GM12878 (cell line): ENCODE results near the gene CMSS1. TPM values are rescaled to one million over a fixed set of nuclear protein-coding genes. Genes with fewer than 3 reads are reported as not detected.

Experiments used
- ATAC-seq: fragments of 200-7000 bp; cut with Tn5 transposase; 3 replicates; pipeline ENCODE4 v1.9.1; 2020; ENCODE audit warnings: mild to moderate bottlenecking, moderate library complexity
- BruUV-seq: library from RNA; stranded (reverse); fragments of 400-500 nt; replicated peaks from 2 replicates; lab custom pipeline; 2021; lab: Mats Ljungman, UMichigan
- CTCF ChIA-PET: fragments of 300-600 bp; sonication (Branson Sonifier 250); formaldehyde crosslinking; extraction: SDS; loops from one replicate; lab custom pipeline; 2021; ENCODE audit warnings: inconsistent platforms; lab: Yijun Ruan, JAX
- POLR2A ChIA-PET: fragments of 350-600 bp; formaldehyde crosslinking; extraction: SDS; loops from one replicate; lab custom pipeline; 2021; ENCODE audit warnings: inconsistent platforms; lab: Charles Lee
- RAD21 ChIA-PET: fragments of 300-600 bp; sonication (Branson Sonifier 250); formaldehyde crosslinking; loops from one replicate; lab custom pipeline; 2023; ENCODE audit warnings: antibody characterized with exemption; ENCODE audit not compliant: unreplicated experiment; lab: Charles Lee
- SMC1A ChIA-PET: fragments of 300-600 bp; sonication (Branson Sonifier 250); formaldehyde crosslinking; loops from one replicate; lab custom pipeline; 2023; ENCODE audit not compliant: unreplicated experiment, uncharacterized antibody; lab: Charles Lee
- DNase-seq: peaks from one replicate; pipeline ENCODE4 v3.0.0-alpha.2; 2011; ENCODE audit warnings: low read depth, low spot score
- FAIRE-seq: peaks from 3 replicates; lab custom pipeline; 2011; peaks lifted over from hg19 to GRCh38; lab: Jason Lieb, UNC
- H2AFZ ChIP-seq: 2 replicates; pipeline ENCODE4 v1.6.0; 2011; ENCODE audit warnings: low read depth, low read length, control low read depth; ENCODE audit not compliant: control insufficient read depth
- H3K27ac ChIP-seq: 2 replicates; pipeline ENCODE4 v1.5.1; 2011; ENCODE audit warnings: control low read depth; ENCODE audit not compliant: control insufficient read depth, insufficient read depth
- H3K27me3 ChIP-seq, 2 experiments: replicated peaks in 1 of 2; 2 replicates each; pipeline versions ENCODE4 v1.6.0 to v1.6.1; 2011; ENCODE audit warnings: low read length in 1 of 2; ENCODE audit not compliant: control insufficient read depth in 2 of 2, insufficient read depth in 2 of 2
- H3K36me3 ChIP-seq, 2 experiments: 2 replicates each; pipeline ENCODE4 v1.5.1; 2011; ENCODE audit warnings: low read length in 1 of 2; ENCODE audit not compliant: control insufficient read depth in 2 of 2, insufficient read depth in 2 of 2
- H3K4me1 ChIP-seq: 2 replicates; pipeline ENCODE4 v1.6.1; 2011; ENCODE audit warnings: mild to moderate bottlenecking, low read length, moderate library complexity, mixed read lengths; ENCODE audit not compliant: control insufficient read depth, insufficient read depth
- H3K4me2 ChIP-seq: 2 replicates; pipeline ENCODE4 v1.6.0; 2011; ENCODE audit warnings: control low read depth; ENCODE audit not compliant: control insufficient read depth, insufficient read depth
- H3K4me3 ChIP-seq: fragments of 200-600 bp; sonication (generic); 2 replicates; pipeline ENCODE4 v1.5.1; 2016
- H3K79me2 ChIP-seq: 2 replicates; pipeline ENCODE4 v1.6.0; 2011; ENCODE audit warnings: low read length; ENCODE audit not compliant: control insufficient read depth, insufficient read depth
- H3K9ac ChIP-seq: 2 replicates; pipeline ENCODE4 v1.8.0; 2011; ENCODE audit warnings: low read length, control low read depth, mixed read lengths; ENCODE audit not compliant: control insufficient read depth, insufficient read depth
- H3K9me3 ChIP-seq: replicated peaks from 3 replicates; pipeline ENCODE4 v1.5.1; 2011; ENCODE audit warnings: mild to moderate bottlenecking, low read length; ENCODE audit not compliant: control insufficient read depth, insufficient read depth
- H4K20me1 ChIP-seq: 2 replicates; pipeline ENCODE4 v1.6.0; 2011; ENCODE audit not compliant: control insufficient read depth, insufficient read depth
- CEBPZ ChIP-seq: fragments of 150-350 bp; IDR thresholded peaks from 2 replicates; pipeline ENCODE4 v1.6.1; 2016; ENCODE audit warnings: low read depth, low read length
- CHD1 ChIP-seq: IDR thresholded peaks from 2 replicates; pipeline ENCODE4 v1.6.1; 2012; ENCODE audit warnings: low read depth, low read length, improper control_type of control experiment
- CHD4 ChIP-seq: fragments of 200-600 bp; sonication (generic); IDR thresholded peaks from 2 replicates; pipeline ENCODE4 v1.6.1; 2016; ENCODE audit warnings: mild to moderate bottlenecking
- EP300 ChIP-seq, 2 experiments: fragments of 150-350 bp in 1 of 2; IDR thresholded peaks; 2 replicates each; pipeline ENCODE4 v1.6.1; 2011 to 2012; ENCODE audit warnings: low read depth in 2 of 2, low read length in 2 of 2, borderline replicate concordance in 1 of 2, improper control_type of control experiment in 1 of 2, inconsistent platforms in 1 of 2; ENCODE audit not compliant: control insufficient read depth in 1 of 2
- IKZF1 ChIP-seq: fragments of 450-650 bp; conservative IDR thresholded peaks from 2 replicates; pipeline ENCODE4 v1.6.1; 2017; ENCODE audit warnings: antibody characterized with exemption, mild to moderate bottlenecking
- IRF3 ChIP-seq: fragments of 450-650 bp; IDR thresholded peaks from 2 replicates; pipeline ENCODE4 v1.6.1; 2014; ENCODE audit warnings: mild to moderate bottlenecking
- KAT2A ChIP-seq: conservative IDR thresholded peaks from 2 replicates; pipeline ENCODE4 v1.6.1; 2011; ENCODE audit warnings: low read depth, low read length; ENCODE audit not compliant: control insufficient read depth
- MEF2A ChIP-seq: IDR thresholded peaks from 2 replicates; pipeline ENCODE4 v1.6.1; 2011; ENCODE audit warnings: low read depth, mild to moderate bottlenecking, low read length, moderate library complexity; ENCODE audit not compliant: insufficient read depth
- NFIC ChIP-seq: IDR thresholded peaks from 2 replicates; pipeline ENCODE4 v1.6.1; 2012; ENCODE audit warnings: low read depth, mild to moderate bottlenecking, inconsistent platforms, low read length, moderate library complexity
- NFYA ChIP-seq: IDR thresholded peaks from 2 replicates; pipeline ENCODE4 v1.6.1; 2011; ENCODE audit warnings: low read depth, mild to moderate bottlenecking, low read length, improper control_type of control experiment, borderline replicate concordance
- NR2F1 ChIP-seq: fragments of 450-650 bp; conservative IDR thresholded peaks from 2 replicates; pipeline ENCODE4 v1.6.1; 2017; ENCODE audit warnings: mild to moderate bottlenecking
- SMAD1 ChIP-seq: fragments of 450-650 bp; IDR thresholded peaks from 2 replicates; pipeline ENCODE4 v1.6.1; 2018; ENCODE audit warnings: mild to moderate bottlenecking, low read depth; ENCODE audit not compliant: partially characterized antibody
- SRF ChIP-seq, 2 experiments: IDR thresholded peaks; 2 replicates each; pipeline ENCODE4 v1.6.1; 2011; ENCODE audit warnings: low read depth in 2 of 2, low read length in 2 of 2, mild to moderate bottlenecking in 1 of 2, moderate library complexity in 1 of 2
- TCF3 ChIP-seq: IDR thresholded peaks from 2 replicates; pipeline ENCODE4 v1.6.1; 2012; ENCODE audit warnings: low read depth, mild to moderate bottlenecking, low read length, borderline replicate concordance; ENCODE audit not compliant: insufficient read depth
- WGBS: methylation state at CpG from one replicate; pipeline ENCODE4 v1.1.6; 2016; ENCODE audit warnings: low lambda C conversion rate; ENCODE audit not compliant: insufficient replicate concordance, insufficient coverage; ENCODE audit errors: missing lambda C conversion rate; 5-methylcytosine and 5-hydroxymethylcytosine counted together
- in situ Hi-C: fragments of 300-500 bp; cut with MboI; formaldehyde crosslinking; loops from 9 replicates; pipeline ENCODE4 v1.14.3; 2018; ENCODE audit warnings: mixed read lengths
- intact Hi-C: fragments of 100-400 bp; cut with micrococcal nuclease; formaldehyde crosslinking; loops from one replicate; pipeline ENCODE4 v1.14.2; 2022; ENCODE audit not compliant: unreplicated experiment
- polyA plus RNA-seq, 11 experiments: library from polyadenylated mRNA; depleted of rRNA in 4 of 11; unstranded in 6 of 11; stranded (reverse) in 5 of 11; fragments of >200 nt; fragmentation: Nextera tagmentation in 4 of 11; fragmentation: Illumina TruSeq in 1 of 11; extraction: Ambion mirVana in 4 of 11; extraction: Trizol in 1 of 11; gene quantifications; 1 replicate in 1 of 11; 2 replicates in 10 of 11; pipeline versions ENCODE4 v1.2.1 to v1.2.3, GENCODE V29; 2011 to 2016; ENCODE audit warnings: inconsistent platforms in 2 of 11, missing spikeins in 2 of 11, low read depth in 1 of 11
- total RNA-seq, 4 experiments: library from RNA; depleted of rRNA in 3 of 4; stranded (reverse); fragments of >200 nt in 3 of 4; fragmentation: Illumina TruSeq in 1 of 4; extraction: Trizol in 1 of 4; gene quantifications; 2 replicates each; pipeline versions ENCODE4 v1.2.1 to v1.2.3, GENCODE V29; 2013 to 2021

The CMSS1 gene
- total and polyA plus RNA-seq, 10 of the 15 experiments (the other 5 are each of a cell fraction or from before 2014, with no cell fraction given) = 31.0 to 118 (median 70.1) TPM

GRCh38 chr3:100045696-100046095 lies 228.0 kb downstream of the CMSS1 start:
- DNase-seq = no peak
- intact Hi-C loops = loop anchor here (2.0 to 5.0 kb wide), 2 partner anchors 173 to 203 kb away; no protein-coding TSS in a partner anchor
- TF ChIP-seq CEBPZ (no peak), NFIC (no peak), SMAD1 (no peak), KAT2A (no peak), SRF (IDR thresholded peaks at IDR 0.05; ENCODE audit: low read depth in 2 of 2, low read length in 2 of 2) (no peak), MEF2A (no peak), NFYA (no peak), CHD1 (no peak), CHD4 (no peak), EP300 (IDR thresholded peaks at IDR 0.05; ENCODE audit: borderline replicate concordance in 1 of 2, control insufficient read depth in 1 of 2, low read depth in 2 of 2, low read length in 2 of 2) (no peak), IKZF1 (no peak), TCF3 (no peak), NR2F1 (no peak), IRF3 (no peak)

More at GRCh38 chr3:100045696-100046095, 228.0 kb downstream of the CMSS1 start:
- in situ Hi-C loops = no loop called here
- Histone ChIP-seq H3K4me3 (no peak overlapping the region), H3K4me1 (peaks cover 43% of the 10 kb centered on the region), H3K79me2 (no peaks in the 10 kb centered on the region), H4K20me1 (no peaks in the 10 kb centered on the region), H3K27ac (no peak overlapping the region), H3K9me3 (no peaks in the 10 kb centered on the region), H3K27me3 (no peaks in the 10 kb centered on the region), H3K4me2 (no peak overlapping the region), H3K36me3 (no peaks in the 10 kb centered on the region), H3K9ac (no peak overlapping the region), H2AFZ (no peak overlapping the region)
- ChIA-PET SMC1A (interaction anchor here (0.7 to 2.8 kb wide), 10 partner anchors 11 to 202 kb away, joined by 3 to 15 read pairs (median 4); no protein-coding TSS in a partner anchor), CTCF (interaction anchor here (0.8 to 2.5 kb wide), 5 partner anchors 23 to 214 kb away, joined by 3 to 12 read pairs (median 3); no protein-coding TSS in a partner anchor), RAD21 (interaction anchor here (0.9 to 1.3 kb wide), 5 partner anchors 11 to 203 kb away, joined by 3 to 4 read pairs (median 4); no protein-coding TSS in a partner anchor), POLR2A (interaction anchor here (0.6 to 1.1 kb wide), 3 partner anchors 17 to 330 kb away, joined by 3 to 4 read pairs (median 3); no protein-coding TSS in a partner anchor)
- BruUV-seq = no TSS peak
- WGBS = 94% methylated on average over 3 of the region's 3 CpGs
- ATAC-seq (no peak), FAIRE-seq (no peak)
